Femur (tissue), 1 donor: ENCODE measurements around the gene SH3BP4.

Experiments
- DNase-seq: peaks from one replicate; pipeline ENCODE4 v3.0.0-alpha.2; 2017

The SH3BP4 gene

DNA sequence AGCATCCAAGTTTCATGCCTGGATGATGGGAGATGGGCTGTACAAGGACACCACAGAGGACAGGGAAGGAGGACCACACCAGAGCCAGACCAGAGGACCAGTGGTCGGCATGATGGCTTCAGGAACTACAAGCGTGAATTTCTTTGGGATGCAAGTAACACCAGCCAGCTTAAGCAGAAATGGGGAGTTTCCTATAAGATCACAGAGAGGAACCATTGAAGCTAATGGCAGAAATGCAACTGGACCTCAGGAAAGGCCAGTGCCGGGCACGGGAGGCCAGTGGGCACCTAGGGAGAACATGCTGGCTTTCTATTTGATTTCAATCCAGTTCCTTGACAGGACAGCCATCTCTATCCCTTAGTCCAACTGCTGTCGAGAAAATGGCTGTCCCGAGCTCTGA, 145.4 kb downstream of the SH3BP4 start:
- DNase-seq = no peak

DNA sequence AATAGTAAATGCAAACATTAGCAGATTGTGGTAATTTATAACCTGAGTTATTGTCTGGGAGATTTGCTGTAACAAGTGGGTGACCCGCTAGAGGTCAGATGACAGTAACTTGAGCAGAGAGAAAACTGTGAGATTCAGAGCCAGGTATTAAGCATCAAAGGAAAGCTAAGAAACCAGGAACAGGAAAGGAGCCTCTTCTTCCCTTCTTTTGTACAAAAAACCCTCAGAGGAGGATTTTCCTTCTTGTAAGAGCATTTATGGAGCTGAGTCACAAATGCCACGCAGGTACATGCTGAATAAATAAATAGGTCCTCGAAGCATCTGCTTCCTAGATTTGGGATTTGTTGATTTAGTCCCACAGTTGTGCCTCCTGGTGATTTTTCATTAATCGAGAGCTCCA, 146.5 kb downstream of the SH3BP4 start:
- DNase-seq = no peak

DNA sequence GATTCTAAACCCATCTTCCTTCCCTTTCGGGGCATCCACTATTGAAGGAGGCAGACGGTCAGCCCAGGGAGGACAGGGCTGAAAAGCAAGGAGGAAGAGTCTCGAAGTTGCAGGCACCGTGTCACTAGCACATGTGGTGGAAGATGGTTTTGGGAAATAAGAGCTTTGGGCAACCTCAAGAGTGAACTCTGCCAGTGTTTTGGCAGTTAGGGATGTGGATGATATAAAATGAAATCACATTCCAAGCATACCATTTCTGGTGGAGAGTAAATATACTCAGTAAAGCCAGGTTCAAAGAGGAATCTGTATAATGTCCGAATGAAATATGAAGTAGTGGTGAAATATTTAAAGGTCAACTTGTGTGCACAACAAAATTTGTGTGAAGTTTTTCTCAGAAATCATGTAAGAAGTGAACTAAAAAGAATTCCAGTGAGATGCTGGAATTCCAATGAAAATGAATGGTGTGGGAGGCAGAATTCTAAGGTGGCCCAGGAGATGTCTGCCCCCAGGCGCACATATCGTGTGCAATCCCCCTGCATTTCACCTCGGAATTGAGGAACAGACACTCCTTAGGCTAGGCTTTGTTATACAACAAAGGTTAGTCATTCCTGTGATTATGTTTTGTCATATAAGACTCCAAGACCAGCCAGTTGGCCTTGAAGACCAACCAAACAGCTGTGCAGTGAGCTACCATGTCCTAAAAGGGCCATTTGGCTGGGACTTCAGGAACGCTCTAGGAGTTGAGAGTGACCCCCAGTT, 147.1 kb downstream of the SH3BP4 start:
- no peak for DNase-seq

DNA sequence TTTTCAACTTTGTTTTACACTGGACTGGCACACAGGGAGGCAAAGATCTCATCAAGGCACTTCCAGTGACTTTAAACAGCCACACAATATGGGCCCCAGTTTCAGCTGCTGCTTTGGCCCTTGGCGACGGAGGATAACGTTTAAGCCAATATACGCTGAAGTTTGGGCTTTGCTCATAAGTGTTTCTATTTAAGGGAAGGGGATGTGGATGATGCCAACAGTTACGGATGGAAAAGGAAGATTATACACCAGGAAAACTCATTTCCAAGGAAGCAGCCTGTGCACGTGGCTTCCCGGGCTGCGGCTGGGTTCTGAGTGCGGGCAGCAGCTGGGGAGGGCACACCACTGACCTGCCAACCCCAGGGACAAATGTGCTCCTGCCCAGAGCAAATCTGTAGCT, 151.1 kb downstream of the SH3BP4 start:
- DNase-seq = peak; percentile 52
